ENCODE measurements around the gene GRM1.

Gene GRM1

DNA sequence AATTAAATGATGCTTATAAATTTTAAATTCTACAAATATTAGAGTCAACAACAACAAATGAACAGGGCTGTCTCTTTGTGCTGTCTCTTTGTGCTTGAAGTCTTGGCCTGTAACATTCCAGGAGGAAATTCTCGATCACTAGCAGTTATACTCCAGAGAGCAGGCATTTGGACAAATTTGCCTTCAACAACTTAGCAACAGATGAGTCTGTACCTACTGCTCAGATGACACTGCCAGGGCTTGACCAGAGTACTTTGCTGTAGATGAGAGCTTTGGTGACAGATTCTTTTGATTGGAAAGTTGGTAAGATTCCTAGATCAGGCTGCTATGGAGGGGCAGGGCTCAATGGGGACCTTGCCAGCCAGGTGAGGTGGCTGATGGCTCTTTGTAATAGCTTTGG, 217.2 kb downstream of the GRM1 start:
- POLR2A ChIA-PET = no interaction called here
- no peak for DNase-seq (ENCODE audit: extremely low spot score)
- CTCF ChIA-PET = no interaction called here
- no peak for TF ChIP-seq ZNF384 (IDR thresholded peaks at IDR 0.05)
- TF ChIP-seq HDGF (IDR thresholded peaks at IDR 0.05; ENCODE audit: borderline replicate concordance) = no peak
- TF ChIP-seq NFRKB (IDR thresholded peaks at IDR 0.05) = no peak
- TF ChIP-seq L3MBTL2 (conservative IDR thresholded peaks at IDR 0.05) = no peak
- no peak for TF ChIP-seq SUZ12 (IDR thresholded peaks at IDR 0.05)
- TF ChIP-seq FOXK2 (IDR thresholded peaks at IDR 0.05) = no peak
- no peak for TF ChIP-seq CTBP1 (IDR thresholded peaks at IDR 0.05; ENCODE audit: borderline replicate concordance)
- TF ChIP-seq SP1 (IDR thresholded peaks at IDR 0.05) = no peak
- TF ChIP-seq FOXM1 (IDR thresholded peaks at IDR 0.05; ENCODE audit: borderline replicate concordance) = no peak
- no peak for TF ChIP-seq LEF1 (IDR thresholded peaks at IDR 0.05; ENCODE audit: borderline replicate concordance)
- no peak for TF ChIP-seq ELF4 (IDR thresholded peaks at IDR 0.05)
- TF ChIP-seq, protein P1, sequence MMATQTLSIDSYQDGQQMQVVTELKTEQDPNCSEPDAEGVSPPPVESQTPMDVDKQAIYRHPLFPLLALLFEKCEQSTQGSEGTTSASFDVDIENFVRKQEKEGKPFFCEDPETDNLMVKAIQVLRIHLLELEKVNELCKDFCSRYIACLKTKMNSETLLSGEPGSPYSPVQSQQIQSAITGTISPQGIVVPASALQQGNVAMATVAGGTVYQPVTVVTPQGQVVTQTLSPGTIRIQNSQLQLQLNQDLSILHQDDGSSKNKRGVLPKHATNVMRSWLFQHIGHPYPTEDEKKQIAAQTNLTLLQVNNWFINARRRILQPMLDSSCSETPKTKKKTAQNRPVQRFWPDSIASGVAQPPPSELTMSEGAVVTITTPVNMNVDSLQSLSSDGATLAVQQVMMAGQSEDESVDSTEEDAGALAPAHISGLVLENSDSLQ (IDR thresholded peaks at IDR 0.05) = no peak
- no peak for TF ChIP-seq FOXA1 (IDR thresholded peaks at IDR 0.05)
- TF ChIP-seq BHLHE40 (IDR thresholded peaks at IDR 0.05; ENCODE audit: borderline replicate concordance) = no peak
- no peak for TF ChIP-seq TARDBP (IDR thresholded peaks at IDR 0.05)
- TF ChIP-seq ARNT (IDR thresholded peaks at IDR 0.05) = no peak

DNA sequence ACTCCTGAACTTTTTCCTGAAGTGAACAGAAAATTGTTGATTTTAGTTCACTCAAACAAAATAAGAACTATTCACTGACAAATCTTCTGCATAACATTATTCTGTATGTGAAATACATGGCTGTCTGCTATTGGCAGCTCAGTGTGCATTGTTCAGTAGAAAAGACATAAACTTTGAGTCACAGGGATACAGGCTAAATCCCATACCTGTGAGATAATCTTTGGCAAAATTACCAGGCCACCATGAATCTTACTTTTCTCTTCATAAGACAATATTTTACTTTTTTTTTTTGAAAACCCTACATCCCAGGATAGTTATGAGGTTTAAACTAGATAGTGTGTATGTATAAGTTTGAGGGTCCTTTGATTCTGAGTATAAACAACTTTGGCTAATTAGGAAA, 224.8 kb downstream of the GRM1 start:
- POLR2A ChIA-PET = no interaction called here
- CTCF ChIA-PET = no interaction called here

GRCh38 chr6:146258206-146258605, 229.3 kb downstream of the GRM1 start:
- DNase-seq (ENCODE audit: extremely low spot score) = no peak
- TF ChIP-seq ARNT (IDR thresholded peaks at IDR 0.05) = no peak
- TF ChIP-seq, protein P1 (IDR thresholded peaks at IDR 0.05) = no peak
- TF ChIP-seq ELF4 (IDR thresholded peaks at IDR 0.05) = no peak
- no peak for TF ChIP-seq ZNF384 (IDR thresholded peaks at IDR 0.05)
- no peak for TF ChIP-seq TARDBP (IDR thresholded peaks at IDR 0.05)
- TF ChIP-seq LEF1 (IDR thresholded peaks at IDR 0.05; ENCODE audit: borderline replicate concordance) = no peak
- TF ChIP-seq CTBP1 (IDR thresholded peaks at IDR 0.05; ENCODE audit: borderline replicate concordance) = no peak
- TF ChIP-seq HDGF (IDR thresholded peaks at IDR 0.05; ENCODE audit: borderline replicate concordance) = no peak
- TF ChIP-seq SP1 (IDR thresholded peaks at IDR 0.05) = no peak
- TF ChIP-seq L3MBTL2 (conservative IDR thresholded peaks at IDR 0.05) = no peak
- TF ChIP-seq FOXK2 (IDR thresholded peaks at IDR 0.05) = no peak
- no peak for TF ChIP-seq BHLHE40 (IDR thresholded peaks at IDR 0.05; ENCODE audit: borderline replicate concordance)
- TF ChIP-seq NFRKB (IDR thresholded peaks at IDR 0.05) = no peak
- no peak for TF ChIP-seq FOXA1 (IDR thresholded peaks at IDR 0.05)
- ChIA-PET POLR2A (no interaction called here), CTCF (no interaction called here)

More for the DNA sequence above, 224.8 kb downstream of the GRM1 start:
- TF ChIP-seq L3MBTL2 (conservative IDR thresholded peaks at IDR 0.05) (no peak), FOXA1 (IDR thresholded peaks at IDR 0.05) (no peak), SP1 (IDR thresholded peaks at IDR 0.05) (no peak), FOXM1 (IDR thresholded peaks at IDR 0.05; ENCODE audit: borderline replicate concordance) (no peak), LEF1 (IDR thresholded peaks at IDR 0.05; ENCODE audit: borderline replicate concordance) (no peak), SUZ12 (IDR thresholded peaks at IDR 0.05) (no peak), ELF4 (IDR thresholded peaks at IDR 0.05) (no peak), HDGF (IDR thresholded peaks at IDR 0.05; ENCODE audit: borderline replicate concordance) (no peak), TARDBP (IDR thresholded peaks at IDR 0.05) (no peak), ZNF384 (IDR thresholded peaks at IDR 0.05) (no peak), FOXK2 (IDR thresholded peaks at IDR 0.05) (no peak), NFRKB (IDR thresholded peaks at IDR 0.05) (no peak), ARNT (IDR thresholded peaks at IDR 0.05) (no peak), BHLHE40 (IDR thresholded peaks at IDR 0.05; ENCODE audit: borderline replicate concordance) (no peak)
- TF ChIP-seq, protein P1 (IDR thresholded peaks at IDR 0.05) = no peak
- DNase-seq (ENCODE audit: extremely low spot score) = no peak

DNA sequence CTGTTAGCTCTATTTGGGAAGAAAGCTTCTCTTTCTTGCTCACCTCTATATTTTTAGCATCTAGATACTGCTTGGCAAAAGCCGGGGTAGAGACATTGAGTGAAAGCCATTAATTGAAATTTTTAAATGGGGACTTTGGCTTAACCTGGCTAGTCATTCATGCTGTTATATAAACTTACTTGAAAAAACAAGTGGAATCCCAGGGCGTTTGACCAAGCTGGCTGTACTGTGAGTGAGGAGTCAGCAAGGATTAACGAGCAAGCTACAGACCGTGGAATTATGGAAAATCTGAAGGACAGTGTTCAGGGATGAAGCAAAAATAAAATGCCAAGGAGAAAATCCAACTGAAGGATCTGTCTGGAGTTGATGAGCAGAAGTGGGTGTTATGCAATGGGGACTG, 232.0 kb downstream of the GRM1 start:
- POLR2A ChIA-PET = no interaction called here
- CTCF ChIA-PET = no interaction called here
- no peak for DNase-seq (ENCODE audit: extremely low spot score)
- TF ChIP-seq L3MBTL2 (conservative IDR thresholded peaks at IDR 0.05) (no peak), BHLHE40 (IDR thresholded peaks at IDR 0.05; ENCODE audit: borderline replicate concordance) (no peak), TARDBP (IDR thresholded peaks at IDR 0.05) (no peak), ARNT (IDR thresholded peaks at IDR 0.05) (no peak), SP1 (IDR thresholded peaks at IDR 0.05) (no peak), CTBP1 (IDR thresholded peaks at IDR 0.05; ENCODE audit: borderline replicate concordance) (no peak), HDGF (IDR thresholded peaks at IDR 0.05; ENCODE audit: borderline replicate concordance) (no peak), SUZ12 (IDR thresholded peaks at IDR 0.05) (no peak), LEF1 (IDR thresholded peaks at IDR 0.05; ENCODE audit: borderline replicate concordance) (no peak), ELF4 (IDR thresholded peaks at IDR 0.05) (no peak), NFRKB (IDR thresholded peaks at IDR 0.05) (no peak), FOXM1 (IDR thresholded peaks at IDR 0.05; ENCODE audit: borderline replicate concordance) (no peak), FOXA1 (IDR thresholded peaks at IDR 0.05) (no peak)

GRCh38 chr6:146265056-146265455, 236.2 kb downstream of the GRM1 start:
- TF ChIP-seq LEF1 (IDR thresholded peaks at IDR 0.05; ENCODE audit: borderline replicate concordance) (no peak), ARNT (IDR thresholded peaks at IDR 0.05) (no peak), NFRKB (IDR thresholded peaks at IDR 0.05) (no peak), CTBP1 (IDR thresholded peaks at IDR 0.05; ENCODE audit: borderline replicate concordance) (no peak), SUZ12 (IDR thresholded peaks at IDR 0.05) (no peak), ELF4 (IDR thresholded peaks at IDR 0.05) (no peak), FOXM1 (IDR thresholded peaks at IDR 0.05; ENCODE audit: borderline replicate concordance) (no peak), FOXA1 (IDR thresholded peaks at IDR 0.05) (no peak), FOXK2 (IDR thresholded peaks at IDR 0.05) (no peak), ZNF384 (IDR thresholded peaks at IDR 0.05) (no peak), L3MBTL2 (conservative IDR thresholded peaks at IDR 0.05) (no peak), SP1 (IDR thresholded peaks at IDR 0.05) (no peak), BHLHE40 (IDR thresholded peaks at IDR 0.05; ENCODE audit: borderline replicate concordance) (no peak)
- TF ChIP-seq, protein P1 (IDR thresholded peaks at IDR 0.05) = no peak
- CTCF ChIA-PET = no interaction called here
- POLR2A ChIA-PET = no interaction called here
- DNase-seq (ENCODE audit: extremely low spot score) = no peak
